Effector memory CD8-positive, alpha-beta T cell (primary cell): ENCODE results near the gene PLCB4.
"Not testable (repeated sequence)": the region's sequence is repeated elsewhere in the genome, so short reads cannot be mapped to it uniquely, and the experiment has no call there.

Experiments used
- ATAC-seq: fragments of 150-1000 bp; cut with Tn5 transposase; replicated peaks from 2 replicates; pipeline ENCODE4 v1.10.0; 2021; ENCODE audit warnings: mild to moderate bottlenecking, moderate library complexity
- DNase-seq, 3 experiments: peaks; one replicate each; pipeline ENCODE4 v3.0.0; 2021
- H3K27ac Mint-ChIP-seq, 2 donors: one replicate each; pipeline ENCODE4 v1.8.0; 2022; ENCODE audit warnings: mild to moderate bottlenecking in 2 of 2, mixed read lengths in 2 of 2, moderate library complexity in 2 of 2
- H3K27me3 Mint-ChIP-seq, 2 donors: one replicate each; pipeline ENCODE4 v1.8.0; 2022; ENCODE audit warnings: mixed read lengths in 2 of 2
- H3K36me3 Mint-ChIP-seq: one replicate; pipeline ENCODE4 v1.8.0; 2022; ENCODE audit warnings: mild to moderate bottlenecking, moderate library complexity, mixed read lengths; ENCODE audit not compliant: insufficient read depth
- H3K4me1 Mint-ChIP-seq, 2 donors: one replicate each; pipeline ENCODE4 v1.8.0; 2022; ENCODE audit warnings: low read depth in 2 of 2, mixed read lengths in 2 of 2
- H3K4me3 Mint-ChIP-seq, 2 donors: one replicate each; pipeline ENCODE4 v1.8.0; 2022; ENCODE audit warnings: mild to moderate bottlenecking in 2 of 2, mixed read lengths in 2 of 2, moderate library complexity in 2 of 2
- H3K9me3 Mint-ChIP-seq, 2 donors: one replicate each; pipeline ENCODE4 v1.8.0; 2022; ENCODE audit warnings: mixed read lengths in 2 of 2

PLCB4 gene

GRCh38 chr20:9038791-9039535, 29.9 kb upstream of the PLCB4 start:
- no peak overlapping the region for H3K27ac Mint-ChIP-seq
- no peak for DNase-seq
- no peaks in the 10 kb centered on the region for H3K27me3 Mint-ChIP-seq
- peaks cover 5 to 6% of the 10 kb centered on the region in 2 donors for H3K9me3 Mint-ChIP-seq
- ATAC-seq, result no peak
- H3K36me3 Mint-ChIP-seq, result no peaks in the 10 kb centered on the region
- H3K4me3 Mint-ChIP-seq, result no peak overlapping the region
- no peaks in the 10 kb centered on the region for H3K4me1 Mint-ChIP-seq

- ATAC-seq, result no peak
- no peak overlapping the region for H3K27ac Mint-ChIP-seq
- H3K27me3 Mint-ChIP-seq, result no peaks in the 10 kb centered on the region
- H3K9me3 Mint-ChIP-seq, result peaks cover 3 to 6% of the 10 kb centered on the region in 2 donors
- no peaks in the 10 kb centered on the region for H3K36me3 Mint-ChIP-seq
- no peak overlapping the region for H3K4me3 Mint-ChIP-seq
- no peak for DNase-seq
- no peaks in the 10 kb centered on the region for H3K4me1 Mint-ChIP-seq
Measured at GRCh38 chr20:9040863-9041524, 27.9 kb upstream of the PLCB4 start.

GRCh38 chr20:9043364-9043763, 25.5 kb upstream of the PLCB4 start:
- Mint-ChIP-seq H3K27ac (no peak overlapping the region), H3K27me3 (no peaks in the 10 kb centered on the region), H3K4me1 (no peaks in the 10 kb centered on the region), H3K9me3 (peaks cover 7 to 8% of the 10 kb centered on the region in 2 donors), H3K36me3 (no peaks in the 10 kb centered on the region), H3K4me3 (no peak overlapping the region)
- no peak for ATAC-seq
- no peak for DNase-seq

GRCh38 chr20:9047928-9048327, 21.0 kb upstream of the PLCB4 start:
- H3K36me3 Mint-ChIP-seq, H3K27ac Mint-ChIP-seq, H3K4me1 Mint-ChIP-seq, ATAC-seq, H3K27me3 Mint-ChIP-seq, H3K9me3 Mint-ChIP-seq, DNase-seq, H3K4me3 Mint-ChIP-seq: not testable (repeated sequence)

GRCh38 chr20:9051508-9051907, 17.4 kb upstream of the PLCB4 start:
- ATAC-seq, result no peak
- Mint-ChIP-seq H3K27ac (no peak overlapping the region), H3K4me1 (no peaks in the 10 kb centered on the region), H3K4me3 (no peak overlapping the region), H3K9me3 (peaks cover 8 to 9% of the 10 kb centered on the region in 2 donors), H3K36me3 (no peaks in the 10 kb centered on the region), H3K27me3 (no peaks in the 10 kb centered on the region)
- DNase-seq, result no peak

- Mint-ChIP-seq H3K27me3 (no peaks in the 10 kb centered on the region), H3K27ac (no peak overlapping the region), H3K36me3 (no peaks in the 10 kb centered on the region), H3K4me1 (no peaks in the 10 kb centered on the region), H3K9me3 (peaks cover 8 to 9% of the 10 kb centered on the region in 2 donors), H3K4me3 (no peak overlapping the region)
- DNase-seq (no peak), ATAC-seq (no peak)
Measured at GRCh38 chr20:9052136-9052535, 16.8 kb upstream of the PLCB4 start.

GRCh38 chr20:9053108-9053507, 15.8 kb upstream of the PLCB4 start:
- H3K4me1 Mint-ChIP-seq, result no peaks in the 10 kb centered on the region

GRCh38 chr20:9054176-9054575, 14.7 kb upstream of the PLCB4 start:
- no peak for ATAC-seq

More at GRCh38 chr20:9053108-9053507, 15.8 kb upstream of the PLCB4 start:
- no peak overlapping the region for H3K27ac Mint-ChIP-seq
- peaks cover 2 to 6% of the 10 kb centered on the region in 2 donors for H3K9me3 Mint-ChIP-seq
- no peak overlapping the region for H3K4me3 Mint-ChIP-seq
- DNase-seq, result no peak
- H3K36me3 Mint-ChIP-seq, result no peaks in the 10 kb centered on the region
- no peak for ATAC-seq
- no peaks in the 10 kb centered on the region for H3K27me3 Mint-ChIP-seq

GRCh38 chr20:9059931-9060330, 9.0 kb upstream of the PLCB4 start:
- no peaks in the 10 kb centered on the region for H3K4me1 Mint-ChIP-seq
- H3K9me3 Mint-ChIP-seq, result peaks cover 2 to 10% of the 10 kb centered on the region in 2 donors
- H3K36me3 Mint-ChIP-seq, result no peaks in the 10 kb centered on the region
- DNase-seq (no peak), ATAC-seq (no peak)
- no peak overlapping the region for H3K4me3 Mint-ChIP-seq
- no peaks in the 10 kb centered on the region for H3K27me3 Mint-ChIP-seq
- H3K27ac Mint-ChIP-seq, result no peak overlapping the region

More at GRCh38 chr20:9054176-9054575, 14.7 kb upstream of the PLCB4 start:
- Mint-ChIP-seq H3K4me1 (no peaks in the 10 kb centered on the region), H3K27me3 (no peaks in the 10 kb centered on the region), H3K36me3 (no peaks in the 10 kb centered on the region), H3K27ac (no peak overlapping the region), H3K4me3 (no peak overlapping the region), H3K9me3 (peaks cover 0 to 6% of the 10 kb centered on the region in 2 donors)
- DNase-seq, result no peak

- Mint-ChIP-seq H3K36me3 (no peaks in the 10 kb centered on the region), H3K4me1 (no peaks in the 10 kb centered on the region), H3K27me3 (no peaks in the 10 kb centered on the region), H3K27ac (no peak overlapping the region), H3K4me3 (no peak overlapping the region), H3K9me3 (peaks cover 2 to 10% of the 10 kb centered on the region in 2 donors)
- no peak for ATAC-seq
- DNase-seq, result no peak
Measured at GRCh38 chr20:9061434-9061833, 7.5 kb upstream of the PLCB4 start.

- H3K9me3 Mint-ChIP-seq, result peaks cover 2 to 10% of the 10 kb centered on the region in 2 donors
- ATAC-seq (no peak), DNase-seq (no peak)
- no peaks in the 10 kb centered on the region for H3K36me3 Mint-ChIP-seq
- H3K4me3 Mint-ChIP-seq, result no peak overlapping the region
- no peaks in the 10 kb centered on the region for H3K4me1 Mint-ChIP-seq
- no peak overlapping the region for H3K27ac Mint-ChIP-seq
- no peaks in the 10 kb centered on the region for H3K27me3 Mint-ChIP-seq
Measured at GRCh38 chr20:9062066-9062465, 6.8 kb upstream of the PLCB4 start.

GRCh38 chr20:9066191-9066590, 2.7 kb upstream of the PLCB4 start:
- ATAC-seq, result no peak

GRCh38 chr20:9068233-9068801, 570 bp upstream of the PLCB4 start:
- Mint-ChIP-seq H3K9me3 (peaks cover 5 to 16% of the 10 kb centered on the region in 2 donors), H3K4me3 (no peak overlapping the region), H3K27ac (no peak overlapping the region), H3K27me3 (peaks cover 6 to 9% of the 10 kb centered on the region in 2 donors), H3K4me1 (peaks cover 1 to 3% of the 10 kb centered on the region in 2 donors), H3K36me3 (no peaks in the 10 kb centered on the region)
- no peak for DNase-seq
- no peak for ATAC-seq

More at GRCh38 chr20:9066191-9066590, 2.7 kb upstream of the PLCB4 start:
- H3K27me3 Mint-ChIP-seq, result peaks cover 6 to 9% of the 10 kb centered on the region in 2 donors
- no peak overlapping the region for H3K27ac Mint-ChIP-seq
- H3K4me3 Mint-ChIP-seq, result no peak overlapping the region
- DNase-seq, result no peak
- no peaks in the 10 kb centered on the region for H3K36me3 Mint-ChIP-seq
- peaks cover 1 to 3% of the 10 kb centered on the region in 2 donors for H3K4me1 Mint-ChIP-seq
- H3K9me3 Mint-ChIP-seq, result peaks cover 5 to 16% of the 10 kb centered on the region in 2 donors

- H3K4me1 Mint-ChIP-seq, result peaks cover 1 to 3% of the 10 kb centered on the region in 2 donors
- ATAC-seq, result no peak
Measured at GRCh38 chr20:9070304-9070703, 1.4 kb downstream of the PLCB4 start.

More at GRCh38 chr20:9070304-9070703, 1.4 kb downstream of the PLCB4 start:
- Mint-ChIP-seq H3K9me3 (peaks cover 2 to 6% of the 10 kb centered on the region in 2 donors), H3K4me3 (no peak overlapping the region), H3K27ac (no peak overlapping the region), H3K27me3 (peaks cover 6 to 9% of the 10 kb centered on the region in 2 donors), H3K36me3 (no peaks in the 10 kb centered on the region)
- DNase-seq, result no peak
